Lower leg skin (tissue), 3 donors: ENCODE results near the gene BTD.
"Not testable (repeated sequence)": the region's sequence is repeated elsewhere in the genome, so short reads cannot be mapped to it uniquely, and the experiment has no call there.

Source experiments
- POLR2A ChIP-seq, 2 donors: fragments of 450-650 bp; IDR thresholded peaks; one replicate each; pipeline ENCODE4 v1.6.1; 2016 to 2017; ENCODE audit warnings: antibody characterized with exemption in 2 of 2, mild to moderate bottlenecking in 1 of 2, moderate library complexity in 1 of 2
- TF ChIP-seq, protein P1 (sequence below), 3 donors: fragments of 450-650 bp; IDR thresholded peaks; one replicate each; pipeline ENCODE4 v1.5.1; 2016; ENCODE audit warnings: antibody characterized with exemption in 3 of 3, mild to moderate bottlenecking in 3 of 3, moderate library complexity in 2 of 3

DNA sequence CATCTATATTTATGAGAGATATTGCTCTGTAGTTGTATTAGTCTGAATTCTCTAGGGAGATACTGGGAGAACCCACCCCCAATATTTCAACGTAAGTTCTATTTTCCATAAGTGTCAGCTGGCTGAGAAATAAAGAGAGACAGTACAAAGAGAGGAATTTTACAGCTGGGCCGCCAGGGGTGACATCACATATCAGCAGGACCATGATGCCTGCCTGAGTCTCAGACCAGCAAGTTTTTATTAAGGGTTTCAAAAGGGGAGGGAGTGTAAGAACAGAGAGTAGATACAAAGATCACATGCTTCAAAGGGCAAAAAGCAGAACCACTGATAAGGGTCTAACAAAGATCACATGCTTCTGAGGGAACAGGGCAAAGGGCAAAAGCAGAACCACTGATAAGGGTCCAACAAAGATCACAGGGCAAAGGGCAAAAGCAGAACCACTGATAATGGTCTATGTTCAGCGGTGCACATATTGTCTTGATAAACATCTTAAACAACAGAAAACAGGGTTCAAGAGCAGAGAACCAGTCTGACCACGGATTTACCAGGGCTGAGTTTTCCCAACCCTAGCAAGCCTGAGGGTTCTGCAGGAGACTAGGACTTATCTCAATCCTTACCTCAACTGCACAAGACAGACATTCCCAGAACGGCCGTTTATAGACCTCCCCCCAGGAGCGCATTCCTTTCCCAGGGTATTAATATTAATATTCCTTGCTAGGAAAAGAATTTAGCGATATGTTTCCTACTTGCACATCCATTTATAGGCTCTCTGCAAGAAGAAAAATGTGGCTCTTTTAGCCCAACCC, 18.3 kb downstream of the BTD start:
- TF ChIP-seq, protein P1, sequence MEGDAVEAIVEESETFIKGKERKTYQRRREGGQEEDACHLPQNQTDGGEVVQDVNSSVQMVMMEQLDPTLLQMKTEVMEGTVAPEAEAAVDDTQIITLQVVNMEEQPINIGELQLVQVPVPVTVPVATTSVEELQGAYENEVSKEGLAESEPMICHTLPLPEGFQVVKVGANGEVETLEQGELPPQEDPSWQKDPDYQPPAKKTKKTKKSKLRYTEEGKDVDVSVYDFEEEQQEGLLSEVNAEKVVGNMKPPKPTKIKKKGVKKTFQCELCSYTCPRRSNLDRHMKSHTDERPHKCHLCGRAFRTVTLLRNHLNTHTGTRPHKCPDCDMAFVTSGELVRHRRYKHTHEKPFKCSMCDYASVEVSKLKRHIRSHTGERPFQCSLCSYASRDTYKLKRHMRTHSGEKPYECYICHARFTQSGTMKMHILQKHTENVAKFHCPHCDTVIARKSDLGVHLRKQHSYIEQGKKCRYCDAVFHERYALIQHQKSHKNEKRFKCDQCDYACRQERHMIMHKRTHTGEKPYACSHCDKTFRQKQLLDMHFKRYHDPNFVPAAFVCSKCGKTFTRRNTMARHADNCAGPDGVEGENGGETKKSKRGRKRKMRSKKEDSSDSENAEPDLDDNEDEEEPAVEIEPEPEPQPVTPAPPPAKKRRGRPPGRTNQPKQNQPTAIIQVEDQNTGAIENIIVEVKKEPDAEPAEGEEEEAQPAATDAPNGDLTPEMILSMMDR (IDR thresholded peaks at IDR 0.05): not testable (repeated sequence)
- not testable (repeated sequence) for TF ChIP-seq POLR2A (IDR thresholded peaks at IDR 0.05)
